Measurements from ENCODE around the gene EIF2AK2.

EIF2AK2 gene

GRCh38 chr2:37100054-37100453, 56.7 kb downstream of the EIF2AK2 start:
- DNase-seq (ENCODE audit: low read depth, low spot score), result no peak

- DNase-seq (ENCODE audit: low read depth, low spot score), result no peak
Measured at GRCh38 chr2:37098416-37099118, 58.2 kb downstream of the EIF2AK2 start.

GRCh38 chr2:37096568-37096967, 60.2 kb downstream of the EIF2AK2 start:
- no peak for DNase-seq (ENCODE audit: low read depth, low spot score)

- no peak for DNase-seq (ENCODE audit: low read depth, low spot score)
Measured at GRCh38 chr2:37091873-37092272, 64.9 kb downstream of the EIF2AK2 start.

- no peak for DNase-seq (ENCODE audit: low read depth, low spot score)
Measured at GRCh38 chr2:37090019-37090477, 66.7 kb downstream of the EIF2AK2 start.

GRCh38 chr2:37085731-37086147, 71.0 kb downstream of the EIF2AK2 start:
- DNase-seq (ENCODE audit: low read depth, low spot score), result no peak

- no peak for DNase-seq (ENCODE audit: low read depth, low spot score)
Measured at GRCh38 chr2:37084797-37085196, 72.0 kb downstream of the EIF2AK2 start.

- peak; percentile 78 for DNase-seq (ENCODE audit: low read depth, low spot score)
Measured at GRCh38 chr2:37083873-37084794, 72.6 kb downstream of the EIF2AK2 start, which contains the start of the genes GPATCH11 and HEATR5B. GPATCH11 (plus strand) TSS chr2:37084518; CDS start chr2:37088382, 3,864 bp downstream. HEATR5B (minus strand) TSS chr2:37084372; CDS start chr2:37083414, 958 bp downstream.

- no peak for DNase-seq (ENCODE audit: low read depth, low spot score)
Measured at GRCh38 chr2:37080689-37081088, 76.1 kb downstream of the EIF2AK2 start.

- DNase-seq (ENCODE audit: low read depth, low spot score), result no peak
Measured at GRCh38 chr2:37080266-37080665, 76.5 kb downstream of the EIF2AK2 start.

- DNase-seq (ENCODE audit: low read depth, low spot score), result no peak
Measured at GRCh38 chr2:37070931-37071330, 85.8 kb downstream of the EIF2AK2 start.

GRCh38 chr2:37068686-37069085, 88.1 kb downstream of the EIF2AK2 start:
- DNase-seq (ENCODE audit: low read depth, low spot score), result no peak

- DNase-seq (ENCODE audit: low read depth, low spot score), result no peak
Measured at GRCh38 chr2:37061776-37062175, 95.0 kb downstream of the EIF2AK2 start.

- DNase-seq (ENCODE audit: low read depth, low spot score), result no peak
Measured at GRCh38 chr2:37061013-37061711, 95.6 kb downstream of the EIF2AK2 start.

GRCh38 chr2:37060446-37060845, 96.3 kb downstream of the EIF2AK2 start:
- DNase-seq (ENCODE audit: low read depth, low spot score), result no peak

GRCh38 chr2:37059841-37060240, 96.9 kb downstream of the EIF2AK2 start:
- no peak for DNase-seq (ENCODE audit: low read depth, low spot score)

- DNase-seq (ENCODE audit: low read depth, low spot score), result no peak
Measured at GRCh38 chr2:37052600-37053332, 104.0 kb downstream of the EIF2AK2 start.
